Transverse colon (tissue), 4 donors: ENCODE results near the gene SLC35F1. TPM values are rescaled to one million over a fixed set of nuclear protein-coding genes. Genes with fewer than 3 reads are reported as not detected.

Experiments used
- DNase-seq: peaks from one replicate; pipeline ENCODE4 v3.0.0-alpha.2; 2019
- H3K27ac ChIP-seq, 4 donors: fragments of 200-600 bp; sonication (generic); 2 replicates each; pipeline ENCODE4 v1.5.1; 2016 to 2018; ENCODE audit warnings: inconsistent platforms in 4 of 4
- H3K27me3 ChIP-seq: fragments of 200-600 bp; sonication (generic); 2 replicates; pipeline ENCODE4 v1.5.1; 2017; ENCODE audit warnings: inconsistent platforms
- H3K36me3 ChIP-seq, 4 donors: fragments of 200-600 bp; sonication (generic); 2 replicates each; pipeline ENCODE4 v1.5.1; 2017 to 2019; ENCODE audit warnings: inconsistent platforms in 4 of 4
- H3K4me1 ChIP-seq, 4 donors: fragments of 200-600 bp; sonication (generic); 2 replicates each; pipeline ENCODE4 v1.5.1; 2017 to 2020; ENCODE audit warnings: inconsistent platforms in 4 of 4
- H3K4me3 ChIP-seq, 4 donors: fragments of 200-600 bp; sonication (generic); 1 replicate in 1 of 4; 2 replicates in 3 of 4; pipeline versions ENCODE4 v1.5.1 to v1.6.1; 2017 to 2019; ENCODE audit warnings: inconsistent platforms in 4 of 4
- H3K9me3 ChIP-seq, 2 donors: fragments of 200-600 bp; sonication (generic); 2 replicates each; pipeline ENCODE4 v1.5.1; 2017 to 2019; ENCODE audit warnings: inconsistent platforms in 2 of 2
- CTCF ChIP-seq, 5 experiments: fragments of 200-600 bp in 3 of 5; fragments of 450-650 bp in 2 of 5; sonication (generic) in 3 of 5; IDR thresholded peaks; 1 replicate in 2 of 5; 2 replicates in 3 of 5; pipeline ENCODE4 v1.5.1; 2016 to 2017; ENCODE audit warnings: antibody characterized with exemption in 5 of 5, inconsistent platforms in 3 of 5, mild to moderate bottlenecking in 2 of 5, moderate library complexity in 1 of 5
- EP300 ChIP-seq: sonication (generic); formaldehyde crosslinking; IDR thresholded peaks from one replicate; pipeline ENCODE4 v1.6.1; 2017; ENCODE audit warnings: antibody characterized with exemption, low read depth
- POLR2A ChIP-seq: fragments of 450-650 bp; IDR thresholded peaks from one replicate; pipeline ENCODE4 v1.6.1; 2016; ENCODE audit warnings: antibody characterized with exemption, mild to moderate bottlenecking, moderate library complexity
- POLR2AphosphoS5 ChIP-seq, 3 donors: sonication (generic); formaldehyde crosslinking; IDR thresholded peaks; one replicate each; pipeline ENCODE4 v1.6.1; 2016; ENCODE audit warnings: antibody characterized with exemption in 3 of 3
- WGBS, 2 donors: methylation state at CpG; one replicate each; pipeline ENCODE4 v1.1.5; 2018; ENCODE audit warnings: low coverage in 1 of 2; 5-methylcytosine and 5-hydroxymethylcytosine counted together
- in situ Hi-C, 4 donors: fragments of 200-750 bp; cut with MboI; loops; one replicate each; pipeline versions ENCODE4 v1.15.0 to v1.15.1; 2017; ENCODE audit warnings: low sequenced_read_pairs in 3 of 4, low pct_ligation_motif_present in 1 of 4, low pct_unique_long_range_greater_than_20kb in 1 of 4
- intact Hi-C: fragments of 100-400 bp; cut with DNase I; formaldehyde crosslinking; loops from one replicate; pipeline ENCODE4 v1.15.1; 2023; ENCODE audit warnings: low total_unique reads
- total RNA-seq, 4 donors: library from RNA; depleted of rRNA; stranded (reverse); fragments of >200 nt; gene quantifications; one replicate each; pipeline ENCODE4 v1.1.0, GENCODE V29; 2016

SLC35F1 gene
- total RNA-seq, 4 donors from 2014 or later = 0.37 to 1.1 (median 0.71) TPM

GRCh38 chr6:118187568-118188164, 280.6 kb downstream of the SLC35F1 start:
- intact Hi-C loops (no loop called here), in situ Hi-C loops (no loop called here)
- WGBS, 2 donors = 51 to 63% methylated on average over 2 to 3 of the region's 3 CpGs
- TF ChIP-seq POLR2AphosphoS5 (IDR thresholded peaks at IDR 0.05) (peak; percentile 26 to 69 (median 51)), POLR2A (no peak), CTCF (IDR thresholded peaks at IDR 0.05) (no peak), EP300 (no peak)
- H3K36me3 ChIP-seq = no peaks in the 10 kb centered on the region
- no peak for DNase-seq
- peak overlapping the region in 1 of 4 donors; percentile 26 for H3K27ac ChIP-seq
- H3K9me3 ChIP-seq = no peaks in the 10 kb centered on the region
- H3K4me1 ChIP-seq = no peaks in the 10 kb centered on the region
- no peaks in the 10 kb centered on the region for H3K27me3 ChIP-seq
- no peak overlapping the region for H3K4me3 ChIP-seq

- DNase-seq = no peak
- Histone ChIP-seq H3K27me3 (no peaks in the 10 kb centered on the region), H3K4me3 (no peak overlapping the region), H3K9me3 (no peaks in the 10 kb centered on the region), H3K4me1 (no peaks in the 10 kb centered on the region), H3K36me3 (no peaks in the 10 kb centered on the region), H3K27ac (no peak overlapping the region)
- TF ChIP-seq CTCF (IDR thresholded peaks at IDR 0.05) (no peak), EP300 (no peak), POLR2A (no peak)
- 59 to 79% methylated on average over 2 of the region's 2 CpGs for WGBS, 2 donors
- intact Hi-C loops = no loop called here
- in situ Hi-C loops = no loop called here
Measured at GRCh38 chr6:118188561-118188960, 281.5 kb downstream of the SLC35F1 start.

GRCh38 chr6:118197539-118197938, 290.5 kb downstream of the SLC35F1 start:
- no peak for DNase-seq
- H3K4me1 ChIP-seq = no peaks in the 10 kb centered on the region
- no peaks in the 10 kb centered on the region for H3K27me3 ChIP-seq
- no peaks in the 10 kb centered on the region for H3K36me3 ChIP-seq
- H3K9me3 ChIP-seq = no peaks in the 10 kb centered on the region
- intact Hi-C loops = no loop called here
- 57 to 62% methylated on average over 3 of the region's 3 CpGs for WGBS, 2 donors
- H3K27ac ChIP-seq = no peak overlapping the region
- in situ Hi-C loops = no loop called here
- TF ChIP-seq EP300 = no peak
- no peak for TF ChIP-seq POLR2AphosphoS5 (IDR thresholded peaks at IDR 0.05)
- no peak for TF ChIP-seq POLR2A
- TF ChIP-seq CTCF (IDR thresholded peaks at IDR 0.05) = no peak
- H3K4me3 ChIP-seq = no peak overlapping the region

- in situ Hi-C loops (no loop called here), intact Hi-C loops (no loop called here)
- 35% methylated on average over 1 of the region's 1 CpG; no CpG with 5 or more reads in 1 of the 2 donors for WGBS, 2 donors
- H3K4me3 ChIP-seq = no peak overlapping the region
- DNase-seq = no peak
- no peaks in the 10 kb centered on the region for H3K4me1 ChIP-seq
- no peak overlapping the region for H3K27ac ChIP-seq
- no peaks in the 10 kb centered on the region for H3K9me3 ChIP-seq
- no peaks in the 10 kb centered on the region for H3K36me3 ChIP-seq
- no peaks in the 10 kb centered on the region for H3K27me3 ChIP-seq
- TF ChIP-seq POLR2AphosphoS5 (IDR thresholded peaks at IDR 0.05) = no peak
- TF ChIP-seq CTCF (IDR thresholded peaks at IDR 0.05) = no peak
- no peak for TF ChIP-seq EP300
- TF ChIP-seq POLR2A = no peak
Measured at GRCh38 chr6:118198746-118199145, 291.7 kb downstream of the SLC35F1 start.
